IMR-90 (cell line): ENCODE results near the gene ZAP70. TPM values are rescaled to one million over a fixed set of nuclear protein-coding genes. Genes with fewer than 3 reads are reported as not detected.

Experiments
- ATAC-seq: fragments of 200-7000 bp; cut with Tn5 transposase; 2 replicates; pipeline ENCODE4 v1.9.1; 2020; ENCODE audit warnings: low read depth, mild to moderate bottlenecking, moderate library complexity
- BruUV-seq: library from RNA; stranded (reverse); fragments of 400-500 nt; replicated peaks from 2 replicates; lab custom pipeline; 2021; lab: Mats Ljungman, UMichigan
- CTCF ChIA-PET: fragments of 300-600 bp; formaldehyde crosslinking; extraction: SDS; loops from one replicate; lab custom pipeline; 2021; ENCODE audit warnings: antibody characterized with exemption; lab: Yijun Ruan, JAX
- POLR2A ChIA-PET: fragments of 300-600 bp; sonication (Branson Sonifier 250); formaldehyde crosslinking; loops from one replicate; lab custom pipeline; 2022; ENCODE audit warnings: antibody characterized with exemption; ENCODE audit not compliant: unreplicated experiment; lab: Charles Lee
- DNase-seq: peaks from one replicate; pipeline ENCODE4 v3.0.0; 2013
- H2AFZ ChIP-seq: replicated peaks from 2 replicates; pipeline ENCODE3; 2013; ENCODE audit warnings: low read length, mild to moderate bottlenecking; ENCODE audit not compliant: poor library complexity
- H2AK5ac ChIP-seq: 2 replicates; pipeline ENCODE4 v1.6.1; 2013; ENCODE audit warnings: low read depth, low read length, inconsistent platforms
- H2AK9ac ChIP-seq: replicated peaks from 2 replicates; pipeline ENCODE3; 2013; ENCODE audit warnings: mild to moderate bottlenecking, low read depth, low read length, moderate library complexity; ENCODE audit not compliant: poor library complexity
- H2BK120ac ChIP-seq: 2 replicates; pipeline ENCODE4 v1.6.1; 2013; ENCODE audit warnings: low read depth, low read length, inconsistent platforms
- H2BK15ac ChIP-seq: 3 replicates; pipeline ENCODE4 v1.6.1; 2013; ENCODE audit warnings: low read depth, low read length, inconsistent platforms
- H2BK20ac ChIP-seq: 2 replicates; pipeline ENCODE4 v1.6.1; 2013; ENCODE audit warnings: low read depth, mild to moderate bottlenecking, inconsistent platforms, low read length, moderate library complexity
- H2BK5ac ChIP-seq: 2 replicates; pipeline ENCODE4 v1.6.1; 2013; ENCODE audit warnings: mild to moderate bottlenecking, low read depth, low read length, inconsistent platforms; ENCODE audit not compliant: poor library complexity, severe bottlenecking
- H3K14ac ChIP-seq: replicated peaks from 2 replicates; pipeline ENCODE4 v1.6.1; 2013; ENCODE audit warnings: low read depth, low read length, inconsistent platforms
- H3K18ac ChIP-seq: 2 replicates; pipeline ENCODE4 v1.6.1; 2013; ENCODE audit warnings: low read depth, low read length, control low read depth
- H3K23ac ChIP-seq: 2 replicates; pipeline ENCODE4 v1.6.1; 2013; ENCODE audit warnings: low read depth, low read length, inconsistent platforms
- H3K27ac ChIP-seq: 2 replicates; pipeline ENCODE4 v1.5.1; 2013; ENCODE audit warnings: mild to moderate bottlenecking, control low read depth, low read length; ENCODE audit not compliant: insufficient read depth
- H3K27me3 ChIP-seq: 2 replicates; pipeline ENCODE4 v1.6.1; 2013; ENCODE audit warnings: low read length; ENCODE audit not compliant: control insufficient read depth, insufficient read depth
- H3K36me3 ChIP-seq: 2 replicates; pipeline ENCODE4 v1.6.1; 2013; ENCODE audit warnings: low read length, mixed read lengths; ENCODE audit not compliant: control insufficient read depth, insufficient read depth
- H3K4ac ChIP-seq: 2 replicates; pipeline ENCODE4 v1.6.1; 2013; ENCODE audit warnings: low read depth, low read length, inconsistent platforms
- H3K4me1 ChIP-seq: 2 replicates; pipeline ENCODE4 v1.6.1; 2013; ENCODE audit warnings: low read length, mixed read lengths; ENCODE audit not compliant: control insufficient read depth, insufficient read depth
- H3K4me2 ChIP-seq: 2 replicates; pipeline ENCODE4 v1.6.1; 2013; ENCODE audit warnings: low read depth, mild to moderate bottlenecking, control low read depth, low read length, moderate library complexity
- H3K4me3 ChIP-seq: 2 replicates; pipeline ENCODE4 v1.5.1; 2013; ENCODE audit warnings: low read depth, mild to moderate bottlenecking, control low read depth, low read length, moderate library complexity; ENCODE audit not compliant: insufficient read depth
- H3K56ac ChIP-seq: 2 replicates; pipeline ENCODE4 v1.6.1; 2013; ENCODE audit warnings: low read length, inconsistent platforms; ENCODE audit not compliant: insufficient read depth; ENCODE audit errors: extremely low read depth
- H3K79me1 ChIP-seq, 2 experiments: 2 replicates each; pipeline ENCODE4 v1.6.1; 2013; ENCODE audit warnings: low read length in 2 of 2, inconsistent platforms in 1 of 2, low read depth in 1 of 2
- H3K9ac ChIP-seq: 2 replicates; pipeline ENCODE4 v1.6.1; 2013; ENCODE audit warnings: low read depth, low read length, control low read depth
- H3K9me1 ChIP-seq: 2 replicates; pipeline ENCODE4 v1.6.1; 2013; ENCODE audit warnings: low read length, inconsistent platforms; ENCODE audit not compliant: insufficient read depth
- H3K9me3 ChIP-seq: 2 replicates; pipeline ENCODE4 v1.6.1; 2013; ENCODE audit warnings: low read length; ENCODE audit not compliant: control insufficient read depth, insufficient read depth
- H4K20me1 ChIP-seq: 2 replicates; pipeline ENCODE4 v1.6.1; 2013; ENCODE audit warnings: low read length, inconsistent platforms; ENCODE audit not compliant: insufficient read depth
- H4K5ac ChIP-seq: 2 replicates; pipeline ENCODE4 v1.6.1; 2013; ENCODE audit warnings: mild to moderate bottlenecking, low read depth, low read length, control low read depth
- H4K8ac ChIP-seq, 2 experiments: 2 replicates each; pipeline ENCODE4 v1.6.1; 2013; ENCODE audit warnings: low read depth in 2 of 2, low read length in 2 of 2, control low read depth in 1 of 2, inconsistent platforms in 1 of 2
- H4K91ac ChIP-seq: 2 replicates; pipeline ENCODE4 v1.6.1; 2013; ENCODE audit warnings: low read depth, low read length, inconsistent platforms; ENCODE audit not compliant: insufficient read depth
- BHLHE40 ChIP-seq: fragments of 150-350 bp; IDR thresholded peaks from 2 replicates; pipeline ENCODE4 v1.6.1; 2016; ENCODE audit warnings: mild to moderate bottlenecking, low read depth, low read length
- CHD1 ChIP-seq: IDR thresholded peaks from 2 replicates; pipeline ENCODE4 v1.6.1; 2012; ENCODE audit warnings: low read depth, low read length, improper control_type of control experiment
- MAFK ChIP-seq: IDR thresholded peaks from 2 replicates; pipeline ENCODE4 v1.6.1; 2012; ENCODE audit warnings: low read depth, low read length, improper control_type of control experiment
- MAZ ChIP-seq: IDR thresholded peaks from 2 replicates; pipeline ENCODE4 v1.6.1; 2012; ENCODE audit warnings: low read depth, mild to moderate bottlenecking, low read length, improper control_type of control experiment, moderate library complexity, borderline replicate concordance
- MXI1 ChIP-seq: IDR thresholded peaks from 2 replicates; pipeline ENCODE4 v1.6.1; 2012; ENCODE audit warnings: low read depth, mild to moderate bottlenecking, low read length, moderate library complexity, borderline replicate concordance
- NFE2L2 ChIP-seq: fragments of 150-350 bp; IDR thresholded peaks from 2 replicates; pipeline ENCODE4 v1.6.1; 2016; ENCODE audit warnings: low read depth, mild to moderate bottlenecking, low read length
- POLR2A ChIP-seq: IDR thresholded peaks from 2 replicates; pipeline ENCODE4 v1.6.1; 2012; ENCODE audit warnings: mild to moderate bottlenecking, low read depth, low read length
- RFX5 ChIP-seq: IDR thresholded peaks from 2 replicates; pipeline ENCODE4 v1.8.0; 2012; ENCODE audit warnings: low read depth, mild to moderate bottlenecking, low read length, moderate library complexity
- SMC3 ChIP-seq: fragments of 150-350 bp; IDR thresholded peaks from 2 replicates; pipeline ENCODE4 v1.6.1; 2016; ENCODE audit warnings: low read depth, mild to moderate bottlenecking, antibody characterized with exemption, low read length, moderate library complexity
- WGBS, 2 experiments: methylation state at CpG; one replicate each; pipeline versions ENCODE4 v1.1.5 to v1.1.7; 2013; ENCODE audit warnings: missing lambda C conversion rate in 2 of 2; ENCODE audit not compliant: insufficient read length in 1 of 2; ENCODE audit errors: extremely low coverage in 2 of 2; 5-methylcytosine and 5-hydroxymethylcytosine counted together
- dilution Hi-C: fragments of 300-500 bp; cut with HindIII; formaldehyde crosslinking; loops from one replicate; pipeline ENCODE4 v1.14.3; 2018; ENCODE audit warnings: low sequenced_read_pairs; ENCODE audit not compliant: unreplicated experiment
- in situ Hi-C: fragments of 300-500 bp; cut with MboI; formaldehyde crosslinking; loops from 3 replicates; pipeline ENCODE4 v1.14.3; 2019; ENCODE audit warnings: low sequenced_read_pairs, inconsistent platforms, mixed read lengths
- intact Hi-C: fragments of 100-400 bp; cut with micrococcal nuclease; formaldehyde crosslinking; loops from 2 replicates; pipeline ENCODE4 v1.10.0; 2022
- polyA plus RNA-seq, 3 experiments: library from polyadenylated mRNA; depleted of rRNA; stranded (reverse); fragments of >200 nt; gene quantifications; 2 replicates each; pipeline ENCODE4 v1.2.3, GENCODE V29; 2012; ENCODE audit warnings: low replicate concordance in 1 of 3
- total RNA-seq: library from RNA; depleted of rRNA; stranded (reverse); fragments of >200 nt; gene quantifications from 2 replicates; pipeline ENCODE4 v1.2.3, GENCODE V29; 2012
- TF ChIP-seq, protein P1 (sequence below): fragments of 150-350 bp; IDR thresholded peaks from 2 replicates; pipeline ENCODE4 v1.6.1; 2016; ENCODE audit warnings: low read depth, mild to moderate bottlenecking, low read length, moderate library complexity, borderline replicate concordance
- TF ChIP-seq, protein P2 (sequence below): fragments of 150-350 bp; IDR thresholded peaks from 2 replicates; pipeline ENCODE4 v1.6.1; 2017; ENCODE audit warnings: mild to moderate bottlenecking, antibody characterized with exemption, low read length, low read depth
- TF ChIP-seq, protein P3 (sequence below): conservative IDR thresholded peaks from 2 replicates; pipeline ENCODE4 v1.5.1; 2012; ENCODE audit warnings: mild to moderate bottlenecking, low read depth, low read length, improper control_type of control experiment

ZAP70 gene
- total and polyA plus RNA-seq, 2 of the 4 experiments (the other 2 are of a cell fraction) = under 0.01 to 0.09 TPM

DNA sequence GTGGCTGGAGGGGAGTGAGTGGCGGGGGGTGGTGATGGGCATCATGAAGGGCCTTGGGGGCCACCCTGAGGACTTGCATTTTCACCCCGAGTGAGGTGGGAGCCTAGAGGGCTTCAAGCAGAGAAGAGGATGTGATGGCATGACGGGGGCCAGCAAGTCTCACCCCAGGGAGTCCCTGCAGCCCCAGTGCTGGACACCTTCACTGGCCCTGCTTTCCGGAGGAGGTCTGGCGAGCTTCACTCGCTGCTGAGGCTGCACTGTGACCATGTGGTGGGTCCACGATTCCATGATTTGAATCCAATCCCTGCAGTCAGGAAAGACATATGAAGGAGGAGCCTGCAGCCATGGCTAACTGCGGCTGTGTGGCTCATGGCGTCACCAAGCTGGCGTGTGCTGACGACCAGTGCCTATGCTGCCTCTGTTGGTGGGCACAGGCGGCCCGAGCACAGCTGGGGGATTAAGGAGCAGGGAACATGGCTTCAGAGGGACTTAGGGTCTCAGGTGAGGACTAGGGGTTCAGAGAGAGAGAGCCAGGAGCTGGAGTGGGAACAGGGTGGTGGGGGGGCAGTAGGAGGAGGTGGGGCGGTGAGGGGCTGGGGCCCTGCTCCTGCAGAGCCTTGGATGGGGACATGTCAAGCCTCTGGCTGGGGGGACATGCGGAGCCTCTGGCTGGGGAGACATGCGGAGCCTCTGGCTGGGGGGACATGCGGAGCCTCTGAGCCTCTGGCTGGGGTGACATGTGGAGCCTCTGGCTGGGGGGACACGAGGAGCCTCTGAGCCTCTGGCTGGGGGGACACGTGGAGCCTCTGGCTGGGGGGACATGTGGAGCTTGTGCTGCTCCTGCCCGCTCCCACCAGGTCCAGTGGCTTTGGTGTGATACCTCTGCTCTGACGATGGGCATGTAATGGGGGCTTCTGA is 3.6 kb downstream of the ZAP70 start (continued):
- TF ChIP-seq NFE2L2 (no peak), POLR2A (no peak)

DNA sequence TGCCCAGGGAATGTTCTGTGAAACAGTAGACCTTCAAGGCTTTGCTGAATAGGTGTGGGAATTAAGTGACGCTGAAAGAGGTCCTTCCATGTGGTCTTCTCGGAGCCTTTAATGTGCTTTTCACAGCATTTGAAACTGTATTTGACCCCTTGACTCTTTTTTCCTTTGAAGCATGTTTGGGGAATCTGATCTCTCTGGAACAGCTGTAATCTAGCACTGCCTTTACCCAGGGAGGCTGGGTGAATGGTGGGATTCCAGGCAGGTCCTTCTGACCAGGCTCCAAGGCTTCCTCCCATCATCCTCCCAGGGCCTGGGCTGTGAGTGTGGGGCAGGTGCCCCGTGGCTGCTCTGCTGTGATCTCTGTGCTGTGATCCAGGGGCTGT is 4.2 kb downstream of the ZAP70 start:
- H3K4me2 ChIP-seq = no peak overlapping the region
- H3K9me1 ChIP-seq = no peaks in the 10 kb centered on the region
- no peak overlapping the region for H4K91ac ChIP-seq
- H3K79me1 ChIP-seq = no peaks in the 10 kb centered on the region
- H4K5ac ChIP-seq = no peak overlapping the region
- H2BK15ac ChIP-seq = no peak overlapping the region
- dilution Hi-C loops = no loop called here
- no peaks in the 10 kb centered on the region for H3K36me3 ChIP-seq
- 14% methylated on average over 1 of the region's 3 CpGs; no CpG with 5 or more reads in 1 of the 2 experiments for WGBS, 2 experiments
- H2BK20ac ChIP-seq = no peak overlapping the region
- TF ChIP-seq, protein P1, sequence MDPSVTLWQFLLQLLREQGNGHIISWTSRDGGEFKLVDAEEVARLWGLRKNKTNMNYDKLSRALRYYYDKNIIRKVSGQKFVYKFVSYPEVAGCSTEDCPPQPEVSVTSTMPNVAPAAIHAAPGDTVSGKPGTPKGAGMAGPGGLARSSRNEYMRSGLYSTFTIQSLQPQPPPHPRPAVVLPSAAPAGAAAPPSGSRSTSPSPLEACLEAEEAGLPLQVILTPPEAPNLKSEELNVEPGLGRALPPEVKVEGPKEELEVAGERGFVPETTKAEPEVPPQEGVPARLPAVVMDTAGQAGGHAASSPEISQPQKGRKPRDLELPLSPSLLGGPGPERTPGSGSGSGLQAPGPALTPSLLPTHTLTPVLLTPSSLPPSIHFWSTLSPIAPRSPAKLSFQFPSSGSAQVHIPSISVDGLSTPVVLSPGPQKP = no peak
- TF ChIP-seq BHLHE40 = no peak
- TF ChIP-seq, protein P2, sequence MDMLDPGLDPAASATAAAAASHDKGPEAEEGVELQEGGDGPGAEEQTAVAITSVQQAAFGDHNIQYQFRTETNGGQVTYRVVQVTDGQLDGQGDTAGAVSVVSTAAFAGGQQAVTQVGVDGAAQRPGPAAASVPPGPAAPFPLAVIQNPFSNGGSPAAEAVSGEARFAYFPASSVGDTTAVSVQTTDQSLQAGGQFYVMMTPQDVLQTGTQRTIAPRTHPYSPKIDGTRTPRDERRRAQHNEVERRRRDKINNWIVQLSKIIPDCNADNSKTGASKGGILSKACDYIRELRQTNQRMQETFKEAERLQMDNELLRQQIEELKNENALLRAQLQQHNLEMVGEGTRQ = no peak
- no peak for TF ChIP-seq MAZ
- TF ChIP-seq SMC3 = no peak
- no peak for TF ChIP-seq NFE2L2
- no peak for TF ChIP-seq MAFK
- TF ChIP-seq RFX5 = no peak
- TF ChIP-seq, protein P3, sequence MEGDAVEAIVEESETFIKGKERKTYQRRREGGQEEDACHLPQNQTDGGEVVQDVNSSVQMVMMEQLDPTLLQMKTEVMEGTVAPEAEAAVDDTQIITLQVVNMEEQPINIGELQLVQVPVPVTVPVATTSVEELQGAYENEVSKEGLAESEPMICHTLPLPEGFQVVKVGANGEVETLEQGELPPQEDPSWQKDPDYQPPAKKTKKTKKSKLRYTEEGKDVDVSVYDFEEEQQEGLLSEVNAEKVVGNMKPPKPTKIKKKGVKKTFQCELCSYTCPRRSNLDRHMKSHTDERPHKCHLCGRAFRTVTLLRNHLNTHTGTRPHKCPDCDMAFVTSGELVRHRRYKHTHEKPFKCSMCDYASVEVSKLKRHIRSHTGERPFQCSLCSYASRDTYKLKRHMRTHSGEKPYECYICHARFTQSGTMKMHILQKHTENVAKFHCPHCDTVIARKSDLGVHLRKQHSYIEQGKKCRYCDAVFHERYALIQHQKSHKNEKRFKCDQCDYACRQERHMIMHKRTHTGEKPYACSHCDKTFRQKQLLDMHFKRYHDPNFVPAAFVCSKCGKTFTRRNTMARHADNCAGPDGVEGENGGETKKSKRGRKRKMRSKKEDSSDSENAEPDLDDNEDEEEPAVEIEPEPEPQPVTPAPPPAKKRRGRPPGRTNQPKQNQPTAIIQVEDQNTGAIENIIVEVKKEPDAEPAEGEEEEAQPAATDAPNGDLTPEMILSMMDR = no peak
- no peak for TF ChIP-seq POLR2A
- no peak for TF ChIP-seq MXI1
- TF ChIP-seq CHD1 = no peak
- no peak overlapping the region for H3K4me3 ChIP-seq
- H2BK120ac ChIP-seq = no peak overlapping the region
- H4K20me1 ChIP-seq = no peaks in the 10 kb centered on the region; the same call in 1 of the 2 replicates
- no peak overlapping the region for H3K23ac ChIP-seq
- H3K14ac ChIP-seq = no peak overlapping the region
- no peak overlapping the region for H2AK9ac ChIP-seq
- ATAC-seq (no peak), DNase-seq (no peak)
- H2BK5ac ChIP-seq = no peak overlapping the region
- ChIA-PET CTCF (interaction anchor here (0.6 kb wide), 1 partner anchor 55 kb away, joined by 3 read pairs; no protein-coding TSS in a partner anchor), POLR2A (no interaction called here)
- no peak overlapping the region for H2AK5ac ChIP-seq
- no peak overlapping the region for H3K9ac ChIP-seq
- no peaks in the 10 kb centered on the region for H3K4me1 ChIP-seq
- in situ Hi-C loops = no loop called here
- H3K27me3 ChIP-seq = peaks cover 18% of the 10 kb centered on the region
- no peak overlapping the region for H3K27ac ChIP-seq
- intact Hi-C loops = no loop called here
- no peak overlapping the region for H4K8ac ChIP-seq
- H3K9me3 ChIP-seq = no peaks in the 10 kb centered on the region
- no peak overlapping the region for H2AFZ ChIP-seq
- BruUV-seq = no TSS peak
- no peak overlapping the region for H3K18ac ChIP-seq
- H3K56ac ChIP-seq = no peak overlapping the region
- no peak overlapping the region for H3K4ac ChIP-seq
